ENCODE data around the gene APLP1. TPM values are rescaled to one million over a fixed set of nuclear protein-coding genes. Genes with fewer than 3 reads are reported as not detected.
"Not testable (repeated sequence)": the region's sequence is repeated elsewhere in the genome, so short reads cannot be mapped to it uniquely, and the experiment has no call there.

APLP1 gene
- total RNA-seq, 1 experiment from 2014 or later, result 11.5 TPM

DNA sequence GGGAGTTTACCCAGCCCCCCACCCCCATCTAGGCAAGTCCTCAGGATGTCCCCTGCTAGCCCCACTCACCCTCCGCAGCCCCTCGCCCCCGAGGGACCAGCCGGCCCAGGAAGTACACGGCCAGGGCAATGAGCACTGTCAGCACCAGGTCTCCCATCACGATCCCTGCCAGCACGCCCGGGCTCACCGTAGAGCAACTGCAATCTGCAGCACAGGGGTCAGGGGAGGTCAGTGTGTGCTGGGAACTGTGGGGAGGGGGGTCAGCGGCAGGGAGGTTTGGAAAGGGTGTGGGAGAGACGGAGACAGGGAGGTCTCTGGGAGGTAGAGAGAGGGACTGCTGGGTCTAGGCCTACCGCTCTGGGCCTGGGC is 39.0 kb downstream of the APLP1 start:
- peaks cover 9% of the 10 kb centered on the region for H3K4me1 Mint-ChIP-seq (ENCODE audit: low read depth, unreplicated experiment)
- H3K36me3 Mint-ChIP-seq (ENCODE audit: insufficient read depth, unreplicated experiment), result peaks cover 3% of the 10 kb centered on the region
- intact Hi-C loops (cut with micrococcal nuclease; ENCODE audit: unreplicated experiment), result no loop called here
- H3K9me3 Mint-ChIP-seq (ENCODE audit: low read depth, unreplicated experiment), result no peaks in the 10 kb centered on the region
- CTCF ChIA-PET, result no interaction called here
- TF ChIP-seq CTCF (IDR thresholded peaks at IDR 0.05; ENCODE audit: unreplicated experiment), result no peak
- DNase-seq, result no peak
- no peak overlapping the region for H3K27ac Mint-ChIP-seq (ENCODE audit: unreplicated experiment)
- no TSS peak for BruUV-seq (replicated peaks)
- H3K4me3 Mint-ChIP-seq (ENCODE audit: low read depth, unreplicated experiment), result no peak overlapping the region
- peaks cover 20% of the 10 kb centered on the region for H3K27me3 Mint-ChIP-seq (ENCODE audit: unreplicated experiment)

DNA sequence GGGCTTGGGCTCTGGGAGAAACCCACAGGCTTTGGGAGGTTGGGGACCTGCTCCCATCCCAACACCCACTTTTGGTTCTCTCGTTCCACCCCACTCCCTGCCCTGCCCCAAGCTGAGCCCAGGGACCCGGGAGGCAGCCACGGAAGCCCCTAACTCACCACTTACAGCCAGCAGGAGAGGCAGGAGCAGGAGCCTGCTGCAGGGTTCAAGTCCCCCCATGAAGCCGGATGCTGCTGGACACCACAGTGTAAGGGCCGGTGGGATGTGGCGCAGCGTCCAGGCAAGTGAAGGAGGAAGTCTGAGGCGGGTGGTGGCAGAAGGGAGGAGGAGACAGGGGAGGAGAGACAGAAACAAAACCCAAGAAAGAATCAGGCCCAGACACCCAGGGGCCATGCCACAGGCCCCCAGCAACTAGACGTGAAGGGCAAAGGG is 39.7 kb downstream of the APLP1 start, which contains the start of gene TYROBP:
Gene TYROBP (minus strand): TSS at position 286 of the 432 bp plus-strand sequence. CDS start 67 bp downstream, at position 219.
- intact Hi-C loops (cut with micrococcal nuclease; ENCODE audit: unreplicated experiment), result no loop called here
- H3K9me3 Mint-ChIP-seq (ENCODE audit: low read depth, unreplicated experiment), result no peaks in the 10 kb centered on the region
- TF ChIP-seq CTCF (IDR thresholded peaks at IDR 0.05; ENCODE audit: unreplicated experiment), result no peak
- H3K4me3 Mint-ChIP-seq (ENCODE audit: low read depth, unreplicated experiment), result no peak within 1 kb of the TSS
- CTCF ChIA-PET, result interaction anchor here (0.7 kb wide), 1 partner anchor 38 kb away, joined by 3 read pairs; no protein-coding TSS in a partner anchor
- peaks cover 3% of the 10 kb centered on the region for H3K36me3 Mint-ChIP-seq (ENCODE audit: insufficient read depth, unreplicated experiment)
- peaks cover 13% of the 10 kb centered on the region for H3K27me3 Mint-ChIP-seq (ENCODE audit: unreplicated experiment)
- peaks cover 9% of the 10 kb centered on the region for H3K4me1 Mint-ChIP-seq (ENCODE audit: low read depth, unreplicated experiment)
- no TSS peak for BruUV-seq (replicated peaks)
- DNase-seq, result no peak
- no peak within 1 kb of the TSS for H3K27ac Mint-ChIP-seq (ENCODE audit: unreplicated experiment)

DNA sequence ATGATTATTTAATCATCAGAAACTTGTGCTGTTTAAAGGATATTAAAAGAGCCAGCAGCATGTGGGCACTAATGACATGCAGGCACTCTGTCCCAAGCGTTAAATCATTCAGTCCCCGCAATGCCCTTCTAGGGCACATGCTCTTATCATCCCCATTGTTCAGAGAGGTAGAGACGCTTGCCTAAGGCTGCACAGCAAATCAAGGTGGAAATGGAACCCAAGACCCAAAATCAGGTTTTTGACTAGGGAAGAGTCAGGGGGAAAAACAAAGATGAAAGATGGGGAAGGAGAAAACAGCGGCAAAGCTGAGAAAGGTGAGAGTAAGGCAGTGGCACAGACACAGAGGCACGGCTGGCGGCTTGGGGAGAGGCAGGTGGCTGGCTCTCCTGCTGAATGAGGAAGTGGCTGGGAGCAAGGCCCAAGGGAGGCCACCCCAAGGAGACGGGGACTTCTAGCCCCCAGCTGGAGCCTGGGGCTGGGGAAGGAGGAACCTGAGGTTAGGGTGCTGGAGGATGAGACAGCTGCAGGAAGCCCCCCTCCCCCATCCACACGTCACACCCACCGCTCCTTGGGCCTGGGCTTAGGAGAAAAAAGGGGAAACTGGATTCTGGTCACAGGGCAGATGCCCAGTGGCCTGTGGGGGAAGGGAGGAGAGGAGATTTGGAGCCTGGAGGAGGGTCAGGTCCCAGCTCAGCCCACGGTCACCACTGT is 40.8 kb downstream of the APLP1 start:
- BruUV-seq (replicated peaks), result no TSS peak
- no peak for TF ChIP-seq CTCF (IDR thresholded peaks at IDR 0.05; ENCODE audit: unreplicated experiment)
- no peak overlapping the region for H3K27ac Mint-ChIP-seq (ENCODE audit: unreplicated experiment)
- H3K27me3 Mint-ChIP-seq (ENCODE audit: unreplicated experiment), result peaks cover 2% of the 10 kb centered on the region
- no peaks in the 10 kb centered on the region for H3K4me1 Mint-ChIP-seq (ENCODE audit: low read depth, unreplicated experiment)
- H3K9me3 Mint-ChIP-seq (ENCODE audit: low read depth, unreplicated experiment), result no peaks in the 10 kb centered on the region
- intact Hi-C loops (cut with micrococcal nuclease; ENCODE audit: unreplicated experiment), result no loop called here
- no peak for DNase-seq
- CTCF ChIA-PET, result no interaction called here
- no peaks in the 10 kb centered on the region for H3K36me3 Mint-ChIP-seq (ENCODE audit: insufficient read depth, unreplicated experiment)
- H3K4me3 Mint-ChIP-seq (ENCODE audit: low read depth, unreplicated experiment), result no peak overlapping the region

GRCh38 chr19:35909684-35910035 is 41.3 kb downstream of the APLP1 start:
- Mint-ChIP-seq H3K27ac (ENCODE audit: unreplicated experiment) (no peak overlapping the region), H3K4me3 (ENCODE audit: low read depth, unreplicated experiment) (no peak overlapping the region), H3K9me3 (ENCODE audit: low read depth, unreplicated experiment) (no peaks in the 10 kb centered on the region), H3K4me1 (ENCODE audit: low read depth, unreplicated experiment) (no peaks in the 10 kb centered on the region), H3K36me3 (ENCODE audit: insufficient read depth, unreplicated experiment) (no peaks in the 10 kb centered on the region), H3K27me3 (ENCODE audit: unreplicated experiment) (peaks cover 5% of the 10 kb centered on the region)
- TF ChIP-seq CTCF (IDR thresholded peaks at IDR 0.05; ENCODE audit: unreplicated experiment), result no peak
- intact Hi-C loops (cut with micrococcal nuclease; ENCODE audit: unreplicated experiment), result no loop called here
- DNase-seq, result no peak
- CTCF ChIA-PET, result no interaction called here
- BruUV-seq (replicated peaks), result no TSS peak

GRCh38 chr19:35910355-35910754 is 42.0 kb downstream of the APLP1 start:
- CTCF ChIA-PET, result not testable (repeated sequence)

More at GRCh38 chr19:35910355-35910754, 42.0 kb downstream of the APLP1 start:
- H3K9me3 Mint-ChIP-seq (ENCODE audit: low read depth, unreplicated experiment); H3K36me3 Mint-ChIP-seq (ENCODE audit: insufficient read depth, unreplicated experiment); DNase-seq; H3K4me1 Mint-ChIP-seq (ENCODE audit: low read depth, unreplicated experiment); intact Hi-C loops (cut with micrococcal nuclease; ENCODE audit: unreplicated experiment); BruUV-seq (replicated peaks); H3K27ac Mint-ChIP-seq (ENCODE audit: unreplicated experiment); H3K4me3 Mint-ChIP-seq (ENCODE audit: low read depth, unreplicated experiment): not testable (repeated sequence)
- H3K27me3 Mint-ChIP-seq (ENCODE audit: unreplicated experiment), result peaks cover 12% of the 10 kb centered on the region
